ENCODE results near the gene CD2. TPM values are rescaled to one million over a fixed set of nuclear protein-coding genes. Genes with fewer than 3 reads are reported as not detected.
A peak's percentile ranks its signal among the peaks of the same experiment; 100 is the strongest.

The CD2 gene
- total RNA-seq, 1 experiment from 2014 or later: not detected

DNA sequence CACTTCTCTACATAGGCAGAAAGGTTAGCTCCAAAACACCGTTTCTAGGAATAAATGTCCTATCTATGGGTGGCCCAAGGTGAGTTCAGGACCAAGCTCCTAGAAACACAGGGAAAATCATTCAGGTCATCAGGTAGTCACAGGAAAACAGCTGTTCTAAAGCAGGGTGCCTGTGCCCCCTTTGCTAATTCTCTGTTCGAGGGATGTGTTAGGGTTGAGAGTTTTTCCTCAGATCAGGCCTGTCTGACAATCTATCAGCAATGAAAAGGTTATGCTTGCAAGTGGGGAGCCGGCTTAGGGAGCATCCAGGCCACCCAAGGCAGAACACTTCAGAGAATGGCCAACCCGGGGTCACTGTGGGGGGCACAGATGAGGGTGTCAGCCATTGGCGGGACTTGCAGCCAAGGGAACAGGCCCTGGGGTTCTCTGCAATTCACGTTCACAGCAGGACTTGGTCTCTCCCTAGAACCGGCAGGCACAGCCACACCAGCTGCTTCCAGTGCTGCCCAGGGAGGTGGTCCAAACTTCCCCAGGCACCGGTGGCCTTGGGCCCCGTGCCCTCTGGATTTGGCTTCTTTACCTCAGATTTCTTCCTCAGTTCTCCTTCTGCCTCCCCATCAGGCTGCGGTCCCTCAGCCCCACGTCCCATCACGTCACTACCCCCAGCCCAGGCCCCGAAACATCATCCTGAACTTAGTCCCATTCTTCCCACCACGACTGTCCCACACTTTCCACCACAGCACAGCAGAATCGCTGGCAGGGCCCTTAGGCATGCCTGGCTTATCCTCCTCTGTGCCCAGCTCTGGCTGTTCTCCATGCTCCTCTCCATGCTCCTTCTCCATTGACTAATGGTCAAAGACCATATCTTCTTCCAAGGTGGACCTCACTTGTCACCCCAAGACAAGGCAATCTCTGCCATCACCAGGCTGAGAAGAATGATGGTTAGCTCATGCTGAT, 11.0 kb downstream of the CD2 start:
- Mint-ChIP-seq H3K27ac (ENCODE audit: low read depth, unreplicated experiment) (no peak overlapping the region), H3K4me1 (ENCODE audit: insufficient read depth, unreplicated experiment) (no peaks in the 10 kb centered on the region), H3K36me3 (ENCODE audit: insufficient read depth, unreplicated experiment) (no peaks in the 10 kb centered on the region), H3K9me3 (ENCODE audit: unreplicated experiment) (no peaks in the 10 kb centered on the region), H3K27me3 (ENCODE audit: insufficient read depth, unreplicated experiment) (no peaks in the 10 kb centered on the region), H3K4me3 (ENCODE audit: unreplicated experiment) (no peak overlapping the region)
- intact Hi-C loops (cut with micrococcal nuclease): no loop called here
- BruUV-seq (replicated peaks): no TSS peak
- DNase-seq (ENCODE audit: unreplicated experiment): no peak
- POLR2A ChIA-PET: interaction anchor here (0.7 to 0.8 kb wide), 2 partner anchors 20 to 44 kb away, joined by 3 to 4 read pairs; no protein-coding TSS in a partner anchor
- TF ChIP-seq, protein P1, sequence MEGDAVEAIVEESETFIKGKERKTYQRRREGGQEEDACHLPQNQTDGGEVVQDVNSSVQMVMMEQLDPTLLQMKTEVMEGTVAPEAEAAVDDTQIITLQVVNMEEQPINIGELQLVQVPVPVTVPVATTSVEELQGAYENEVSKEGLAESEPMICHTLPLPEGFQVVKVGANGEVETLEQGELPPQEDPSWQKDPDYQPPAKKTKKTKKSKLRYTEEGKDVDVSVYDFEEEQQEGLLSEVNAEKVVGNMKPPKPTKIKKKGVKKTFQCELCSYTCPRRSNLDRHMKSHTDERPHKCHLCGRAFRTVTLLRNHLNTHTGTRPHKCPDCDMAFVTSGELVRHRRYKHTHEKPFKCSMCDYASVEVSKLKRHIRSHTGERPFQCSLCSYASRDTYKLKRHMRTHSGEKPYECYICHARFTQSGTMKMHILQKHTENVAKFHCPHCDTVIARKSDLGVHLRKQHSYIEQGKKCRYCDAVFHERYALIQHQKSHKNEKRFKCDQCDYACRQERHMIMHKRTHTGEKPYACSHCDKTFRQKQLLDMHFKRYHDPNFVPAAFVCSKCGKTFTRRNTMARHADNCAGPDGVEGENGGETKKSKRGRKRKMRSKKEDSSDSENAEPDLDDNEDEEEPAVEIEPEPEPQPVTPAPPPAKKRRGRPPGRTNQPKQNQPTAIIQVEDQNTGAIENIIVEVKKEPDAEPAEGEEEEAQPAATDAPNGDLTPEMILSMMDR (IDR thresholded peaks at IDR 0.05; ENCODE audit: unreplicated experiment): no peak
- CTCF ChIA-PET: interaction anchor here (0.6 to 0.7 kb wide), 4 partner anchors 52 to 436 kb away, joined by 3 to 4 read pairs (median 3); no protein-coding TSS in a partner anchor

DNA sequence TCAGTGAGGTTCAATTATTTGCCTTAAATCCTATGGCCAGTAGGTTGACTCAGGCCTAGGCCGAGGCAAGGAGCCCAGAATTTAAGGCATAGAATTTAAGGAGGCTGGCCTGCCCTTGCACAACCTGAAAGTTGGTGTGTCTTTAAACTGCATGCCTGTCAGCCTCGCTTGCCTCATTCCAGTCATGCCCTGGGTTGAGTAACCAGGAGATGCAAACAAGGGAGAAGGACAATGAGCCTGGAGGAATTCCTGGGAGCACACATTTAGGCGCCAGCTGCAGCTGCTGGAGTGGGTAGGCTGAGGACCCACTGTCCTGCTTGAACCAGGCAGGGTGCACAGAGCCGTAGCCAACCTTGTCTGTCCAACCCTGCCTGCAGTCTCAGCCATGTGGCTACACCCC, 11.7 kb downstream of the CD2 start:
- H3K27me3 Mint-ChIP-seq (ENCODE audit: insufficient read depth, unreplicated experiment): no peaks in the 10 kb centered on the region
- BruUV-seq (replicated peaks): no TSS peak
- POLR2A ChIA-PET: no interaction called here
- TF ChIP-seq, protein P1 (IDR thresholded peaks at IDR 0.05; ENCODE audit: unreplicated experiment): no peak
- H3K4me3 Mint-ChIP-seq (ENCODE audit: unreplicated experiment): no peak overlapping the region
- intact Hi-C loops (cut with micrococcal nuclease): no loop called here
- H3K36me3 Mint-ChIP-seq (ENCODE audit: insufficient read depth, unreplicated experiment): no peaks in the 10 kb centered on the region
- DNase-seq (ENCODE audit: unreplicated experiment): peak; percentile 82
- H3K4me1 Mint-ChIP-seq (ENCODE audit: insufficient read depth, unreplicated experiment): no peaks in the 10 kb centered on the region
- no peak overlapping the region for H3K27ac Mint-ChIP-seq (ENCODE audit: low read depth, unreplicated experiment)
- CTCF ChIA-PET: interaction anchor here (0.6 to 1.1 kb wide), 4 partner anchors 32 to 436 kb away, joined by 3 to 4 read pairs (median 3); no protein-coding TSS in a partner anchor
- no peaks in the 10 kb centered on the region for H3K9me3 Mint-ChIP-seq (ENCODE audit: unreplicated experiment)

DNA sequence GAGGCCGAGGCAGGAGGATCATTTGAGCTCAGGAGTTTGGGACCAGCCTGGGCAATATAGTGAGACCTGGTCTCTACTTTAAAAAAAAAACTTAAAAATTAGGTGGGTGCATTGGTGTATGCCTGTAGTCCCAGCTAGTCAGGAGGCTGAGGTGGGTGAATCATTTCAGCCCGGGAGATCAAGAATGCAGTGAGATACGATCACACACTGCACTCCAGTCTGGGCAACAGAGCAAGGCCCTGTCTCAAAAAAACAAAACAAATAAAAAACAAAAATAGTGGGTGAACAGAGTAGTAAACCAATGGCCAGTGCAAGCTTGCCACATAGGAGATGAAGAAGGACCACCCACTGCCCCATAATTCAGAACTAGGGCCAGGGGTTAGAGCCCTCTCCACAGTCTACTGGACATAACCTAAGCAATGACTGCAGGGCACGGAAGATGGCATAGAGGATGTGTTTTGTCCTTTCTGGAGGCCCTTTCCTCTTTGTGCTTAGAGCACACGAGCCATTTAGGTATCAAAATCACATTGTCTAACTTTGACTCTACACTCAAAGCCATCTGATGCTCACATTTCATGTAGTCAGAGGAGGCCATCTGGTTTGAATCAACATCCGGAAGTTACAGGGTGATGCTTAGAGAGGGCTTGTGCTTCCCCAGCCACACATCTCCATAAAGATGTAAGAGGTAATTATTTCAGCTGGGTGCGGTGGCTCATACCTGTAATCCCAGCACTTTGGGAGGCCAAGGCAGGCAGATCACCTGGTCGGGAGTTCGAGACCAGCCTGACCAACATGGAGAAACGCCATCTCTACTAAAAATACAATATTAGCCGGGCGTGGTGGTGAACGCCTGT, 12.6 kb downstream of the CD2 start:
- Mint-ChIP-seq H3K27me3 (ENCODE audit: insufficient read depth, unreplicated experiment) (no peaks in the 10 kb centered on the region), H3K36me3 (ENCODE audit: insufficient read depth, unreplicated experiment) (no peaks in the 10 kb centered on the region), H3K4me3 (ENCODE audit: unreplicated experiment) (no peak overlapping the region), H3K9me3 (ENCODE audit: unreplicated experiment) (no peaks in the 10 kb centered on the region), H3K4me1 (ENCODE audit: insufficient read depth, unreplicated experiment) (no peaks in the 10 kb centered on the region), H3K27ac (ENCODE audit: low read depth, unreplicated experiment) (no peak overlapping the region)
- no peak for DNase-seq (ENCODE audit: unreplicated experiment)
- TF ChIP-seq, protein P1 (IDR thresholded peaks at IDR 0.05; ENCODE audit: unreplicated experiment): no peak
- intact Hi-C loops (cut with micrococcal nuclease): no loop called here
- no TSS peak for BruUV-seq (replicated peaks)
- ChIA-PET POLR2A (no interaction called here), CTCF (interaction anchor here (1.1 kb wide), 1 partner anchor 33 kb away, joined by 3 read pairs; no protein-coding TSS in a partner anchor)
